Liver (tissue), 9 donors: ENCODE measurements around the gene CACNA1S. TPM values are rescaled to one million over a fixed set of nuclear protein-coding genes. Genes with fewer than 3 reads are reported as not detected.

Source experiments
- DNase-seq: peaks from one replicate; pipeline ENCODE4 v3.0.0-alpha.2; 2017; ENCODE audit warnings: low spot score
- H3K27ac ChIP-seq, 2 donors: one replicate each; pipeline ENCODE4 v1.7.0; 2013; ENCODE audit warnings: inconsistent platforms in 2 of 2, low read length in 2 of 2, control low read depth in 1 of 2, low read depth in 1 of 2, mild to moderate bottlenecking in 1 of 2
- H3K27me3 ChIP-seq, 4 donors: one replicate each; pipeline versions ENCODE4 v1.6.1 to v1.7.0; 2013; ENCODE audit warnings: low read length in 3 of 4, inconsistent platforms in 1 of 4, mild to moderate bottlenecking in 1 of 4, moderate library complexity in 1 of 4; ENCODE audit not compliant: control insufficient read depth in 4 of 4, insufficient read depth in 4 of 4
- H3K36me3 ChIP-seq, 4 donors: one replicate each; pipeline versions ENCODE4 v1.6.1 to v1.7.0; 2013; ENCODE audit warnings: low read length in 3 of 4, mild to moderate bottlenecking in 3 of 4, low read depth in 1 of 4, moderate library complexity in 1 of 4; ENCODE audit not compliant: control insufficient read depth in 4 of 4, insufficient read depth in 3 of 4
- H3K4me1 ChIP-seq, 4 donors: one replicate each; pipeline versions ENCODE4 v1.6.1 to v1.7.0; 2013; ENCODE audit warnings: low read length in 3 of 4, mild to moderate bottlenecking in 3 of 4, moderate library complexity in 1 of 4; ENCODE audit not compliant: control insufficient read depth in 4 of 4, insufficient read depth in 4 of 4
- H3K4me3 ChIP-seq, 3 donors: one replicate each; pipeline versions ENCODE4 v1.6.1 to v1.7.0; 2013; ENCODE audit warnings: low read length in 3 of 3, control low read depth in 1 of 3, low read depth in 1 of 3, mild to moderate bottlenecking in 1 of 3
- H3K9ac ChIP-seq, 2 donors: one replicate each; pipeline ENCODE4 v1.7.0; 2013; ENCODE audit warnings: low read length in 2 of 2, mild to moderate bottlenecking in 2 of 2, moderate library complexity in 2 of 2, control low read depth in 1 of 2, low read depth in 1 of 2
- H3K9me3 ChIP-seq, 4 donors: one replicate each; pipeline versions ENCODE4 v1.6.1 to v1.7.0; 2013; ENCODE audit warnings: low read length in 3 of 4; ENCODE audit not compliant: control insufficient read depth in 4 of 4
- CTCF ChIP-seq: fragments of 150-350 bp; IDR thresholded peaks from 2 replicates; pipeline ENCODE4 v1.5.1; 2017; ENCODE audit warnings: improper control_type of control experiment, low read depth, low read length; ENCODE audit not compliant: missing input control
- FOXA1 ChIP-seq: IDR thresholded peaks from 2 replicates; pipeline ENCODE4 v1.6.1; 2016; ENCODE audit warnings: antibody characterized with exemption
- FOXA2 ChIP-seq: IDR thresholded peaks from 2 replicates; pipeline ENCODE4 v1.6.1; 2016; ENCODE audit warnings: antibody characterized with exemption
- HNF4A ChIP-seq, 2 donors: conservative IDR thresholded peaks; 2 replicates each; pipeline ENCODE4 v1.6.1; 2016; ENCODE audit warnings: antibody characterized with exemption in 2 of 2, mild to moderate bottlenecking in 2 of 2
- HNF4G ChIP-seq: IDR thresholded peaks from 2 replicates; pipeline ENCODE4 v1.6.1; 2016; ENCODE audit warnings: antibody characterized with exemption
- JUND ChIP-seq, 2 donors: IDR thresholded peaks; 2 replicates each; pipeline ENCODE4 v1.6.1; 2016; ENCODE audit warnings: antibody characterized with exemption in 2 of 2
- NR2F2 ChIP-seq: IDR thresholded peaks from 2 replicates; pipeline ENCODE4 v1.6.1; 2016; ENCODE audit warnings: antibody characterized with exemption
- RAD21 ChIP-seq, 2 donors: IDR thresholded peaks; 2 replicates each; pipeline ENCODE4 v1.6.1; 2016; ENCODE audit warnings: antibody characterized with exemption in 2 of 2, mild to moderate bottlenecking in 2 of 2
- RXRA ChIP-seq, 2 donors: IDR thresholded peaks; 2 replicates each; pipeline ENCODE4 v1.6.1; 2017 to 2018; ENCODE audit warnings: antibody characterized with exemption in 2 of 2, mild to moderate bottlenecking in 1 of 2
- ZBTB33 ChIP-seq: IDR thresholded peaks from 2 replicates; pipeline ENCODE4 v1.6.1; 2016; ENCODE audit warnings: antibody characterized with exemption
- WGBS: extraction: QIAGEN DNeasy Blood & Tissue Kit; methylation state at CpG from one replicate; pipeline ENCODE4 v1.1.7; 2013; 5-methylcytosine and 5-hydroxymethylcytosine counted together
- polyA plus RNA-seq, 2 donors: library from polyadenylated mRNA; stranded (reverse) in 1 of 2; unstranded in 1 of 2; fragments of 200-250 nt in 1 of 2; fragments of >200 nt in 1 of 2; fragmentation: Nextera tagmentation in 1 of 2; extraction: Ambion mirVana in 1 of 2; gene quantifications; one replicate each; pipeline versions ENCODE4 v1.2.1 to v1.2.3, GENCODE V29; 2013 to 2015
- total RNA-seq, 2 donors: library from RNA; depleted of rRNA; stranded (reverse); fragments of >200 nt; gene quantifications; one replicate each; pipeline ENCODE4 v1.2.3, GENCODE V29; 2014
- donor health status: healthy.
- donor health status: healthy.
- donor health status: healthy.
- donor health status: healthy.
- donor health status: healthy.

The CACNA1S gene
- total and polyA plus RNA-seq, 4 donors: under 0.01 to 0.33 TPM; not detected in 2

- no peak for TF ChIP-seq FOXA2
- peak; percentile 75 to 82 for TF ChIP-seq RAD21 (IDR thresholded peaks at IDR 0.05)
- TF ChIP-seq HNF4G: no peak
- TF ChIP-seq CTCF: peak; percentile 57
- peak in 1 of 2 donors; percentile 25 for TF ChIP-seq HNF4A (conservative IDR thresholded peaks at IDR 0.05)
- no peaks in the 10 kb centered on the region for H3K36me3 ChIP-seq
- H3K9ac ChIP-seq: no peak overlapping the region
- 70% methylated on average over 12 of the region's 12 CpGs for WGBS
- peak; percentile 53 for DNase-seq
- H3K27ac ChIP-seq: no peak overlapping the region
- H3K9me3 ChIP-seq: no peaks in the 10 kb centered on the region
- H3K4me1 ChIP-seq: no peaks in the 10 kb centered on the region
- no peaks in the 10 kb centered on the region for H3K27me3 ChIP-seq
- no peak overlapping the region for H3K4me3 ChIP-seq
These were observed 26.1 kb downstream of the CACNA1S start for GRCh38 chr1:201085902-201086735.

- H3K36me3 ChIP-seq: no peaks in the 10 kb centered on the region
- H3K9me3 ChIP-seq: no peaks in the 10 kb centered on the region
- no peak overlapping the region for H3K9ac ChIP-seq
- DNase-seq: no peak
- no peaks in the 10 kb centered on the region for H3K4me1 ChIP-seq
- no peaks in the 10 kb centered on the region for H3K27me3 ChIP-seq
- no peak for TF ChIP-seq NR2F2
- no peak for TF ChIP-seq HNF4G
- no peak for TF ChIP-seq ZBTB33
- TF ChIP-seq FOXA2: no peak
- TF ChIP-seq FOXA1: no peak
- no peak overlapping the region for H3K27ac ChIP-seq
- no peak overlapping the region for H3K4me3 ChIP-seq
- 70% methylated on average over 6 of the region's 6 CpGs for WGBS
These were observed 27.9 kb downstream of the CACNA1S start for GRCh38 chr1:201084295-201084694.

- Histone ChIP-seq H3K9ac (no peak overlapping the region), H3K27ac (no peak overlapping the region), H3K4me1 (no peaks in the 10 kb centered on the region), H3K4me3 (no peak overlapping the region), H3K36me3 (no peaks in the 10 kb centered on the region), H3K27me3 (no peaks in the 10 kb centered on the region), H3K9me3 (no peaks in the 10 kb centered on the region)
- DNase-seq: no peak
- no peak for TF ChIP-seq ZBTB33
- TF ChIP-seq JUND (IDR thresholded peaks at IDR 0.05): no peak
- TF ChIP-seq RXRA (IDR thresholded peaks at IDR 0.05): no peak
- TF ChIP-seq RAD21 (IDR thresholded peaks at IDR 0.05): no peak
- peak; percentile 67 for TF ChIP-seq NR2F2
- 74% methylated on average over 3 of the region's 3 CpGs for WGBS
These were observed 28.5 kb downstream of the CACNA1S start for GRCh38 chr1:201083741-201084140.
